CD4-positive, alpha-beta T cell treated with Interleukin-6 at 100 ng/mL for 8 hours (primary cell): ENCODE results near the gene ATP7B.
"Not testable (repeated sequence)": the region's sequence is repeated elsewhere in the genome, so short reads cannot be mapped to it uniquely, and the experiment has no call there.

Experiments
- DNase-seq: peaks from one replicate; pipeline ENCODE4 v3.0.0-alpha.2; 2020; ENCODE audit warnings: mixed read lengths, low spot score

ATP7B gene

GRCh38 chr13:52010890-52011631 lies at the start of gene ATP7B:
Gene ATP7B (minus strand): TSS chr13:52011450. CDS start chr13:52011337, 113 bp downstream.
- DNase-seq: no peak

DNA sequence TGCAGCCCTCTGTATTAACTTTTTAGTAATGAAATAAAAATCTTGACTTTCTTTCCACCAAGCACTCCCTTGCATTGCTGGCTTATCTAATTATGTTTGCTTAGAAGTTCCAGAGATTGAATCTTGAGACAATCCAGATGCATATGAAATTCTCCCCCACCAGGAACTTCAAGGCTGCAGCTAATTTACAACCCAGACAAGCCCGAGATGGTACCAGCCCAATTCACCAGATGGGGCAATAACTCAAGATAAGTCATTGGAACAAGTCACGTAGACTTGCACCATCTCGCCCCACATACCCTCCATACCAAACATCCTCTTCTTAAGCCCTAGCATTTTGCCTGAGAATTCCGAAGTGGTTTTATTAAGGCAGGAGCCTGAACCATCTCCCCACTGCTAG lies 42.2 kb upstream of the ATP7B start:
- DNase-seq: no peak

- DNase-seq: no peak
These were observed 40.1 kb upstream of the ATP7B start for GRCh38 chr13:52051400-52051799.

DNA sequence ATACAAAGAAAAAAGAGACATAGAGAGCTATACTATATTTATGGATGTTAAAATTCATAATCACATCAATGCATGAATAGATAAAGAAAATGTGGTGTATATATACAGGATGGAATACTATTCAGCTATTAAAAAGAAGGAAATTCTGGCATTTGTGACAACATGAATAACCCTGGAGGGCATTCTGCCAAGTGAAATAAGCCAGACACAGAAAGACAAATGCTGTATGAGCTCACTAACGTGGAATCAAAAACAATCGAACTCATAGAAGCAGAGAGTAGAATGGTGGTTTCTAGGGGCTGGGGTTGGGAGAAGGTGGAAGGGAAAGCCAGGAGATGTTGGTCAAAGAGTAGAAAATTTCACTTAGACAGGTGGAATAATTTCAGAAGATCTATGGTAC lies 37.3 kb upstream of the ATP7B start:
- DNase-seq: no peak

DNA sequence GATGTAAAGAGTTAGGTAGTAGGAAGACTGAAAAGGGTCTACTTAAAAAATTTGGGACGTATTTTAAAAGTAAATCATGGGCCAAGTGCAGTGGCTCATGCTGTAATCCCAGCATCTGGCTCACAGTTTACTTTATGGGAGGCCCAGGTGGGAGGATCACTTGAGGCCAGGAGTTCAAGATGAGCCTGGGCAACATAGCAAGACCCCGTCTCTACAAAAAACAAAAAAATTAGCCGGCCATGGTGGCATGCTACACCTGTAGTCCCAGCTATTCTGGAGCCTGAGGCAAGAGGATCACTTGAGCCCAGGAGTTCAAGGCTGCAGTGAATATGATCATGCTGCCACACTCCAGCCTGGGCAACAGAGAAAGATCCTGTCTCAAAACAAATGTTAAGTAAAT lies 36.2 kb upstream of the ATP7B start:
- no peak for DNase-seq

DNA sequence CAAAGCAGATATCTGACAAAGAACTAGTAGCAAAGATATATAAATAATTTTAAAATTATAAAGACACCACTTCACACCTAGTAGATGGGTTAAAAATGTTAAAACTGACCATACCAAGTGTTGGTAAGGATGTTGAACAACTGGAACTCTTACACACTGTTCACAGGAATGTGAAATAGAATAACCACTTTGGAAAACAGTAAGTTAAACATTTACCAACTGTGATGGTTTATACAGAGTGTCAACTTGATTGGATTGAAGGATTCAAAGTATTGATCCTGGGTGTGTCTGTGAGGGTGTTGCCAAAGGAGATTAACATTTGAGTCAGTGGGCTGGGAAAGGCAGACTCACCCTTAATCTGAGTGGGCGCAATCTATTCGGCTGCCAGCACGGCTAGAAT lies 32.4 kb upstream of the ATP7B start:
- no peak for DNase-seq

- DNase-seq: no peak
These were observed 24.8 kb upstream of the ATP7B start for GRCh38 chr13:52036037-52036436.

- DNase-seq: no peak
These were observed 23.5 kb upstream of the ATP7B start for GRCh38 chr13:52034616-52035226.

DNA sequence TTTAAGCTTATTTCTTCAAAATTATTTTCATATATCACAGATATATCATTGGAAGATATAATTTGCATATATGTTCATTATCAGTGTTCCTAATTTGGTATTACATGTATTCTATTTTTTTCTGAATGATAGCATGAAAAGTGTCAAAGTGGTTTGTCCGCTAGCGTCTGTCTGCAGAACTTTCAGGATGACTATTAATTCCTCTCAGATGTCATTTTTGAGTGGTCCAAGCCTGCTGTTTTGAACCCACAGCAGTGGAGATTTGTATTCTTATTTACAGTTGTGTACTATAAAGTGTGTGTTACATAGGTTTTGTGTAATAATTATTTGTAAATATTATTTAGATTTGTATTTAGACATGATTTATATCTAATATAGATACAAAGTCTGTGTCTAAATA lies 21.8 kb upstream of the ATP7B start:
- no peak for DNase-seq

- DNase-seq: not testable (repeated sequence)
These were observed 19.2 kb upstream of the ATP7B start for GRCh38 chr13:52030401-52030800.

GRCh38 chr13:52029569-52029968 lies 18.3 kb upstream of the ATP7B start:
- DNase-seq: no peak

DNA sequence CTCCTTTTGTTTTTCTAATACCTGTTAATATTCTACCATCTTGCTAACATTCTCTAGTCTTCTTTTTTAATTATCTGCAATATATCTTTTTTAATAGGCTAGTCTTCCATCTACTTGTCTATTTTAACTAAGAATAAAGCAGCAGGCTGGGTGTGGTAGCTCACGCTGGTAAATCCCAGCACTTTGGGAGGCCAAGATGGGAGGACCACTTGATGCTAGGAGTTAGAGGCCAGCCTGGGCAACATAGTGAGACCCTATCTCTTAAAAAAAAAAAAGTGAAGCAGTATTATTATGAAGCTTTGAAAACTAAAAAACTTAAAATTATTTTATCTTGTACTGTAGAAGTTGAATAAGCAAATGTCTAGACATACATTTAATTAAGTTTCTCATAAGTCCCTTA lies 16.6 kb upstream of the ATP7B start:
- no peak for DNase-seq

GRCh38 chr13:52026246-52026626 lies 15.0 kb upstream of the ATP7B start:
- no peak for DNase-seq

DNA sequence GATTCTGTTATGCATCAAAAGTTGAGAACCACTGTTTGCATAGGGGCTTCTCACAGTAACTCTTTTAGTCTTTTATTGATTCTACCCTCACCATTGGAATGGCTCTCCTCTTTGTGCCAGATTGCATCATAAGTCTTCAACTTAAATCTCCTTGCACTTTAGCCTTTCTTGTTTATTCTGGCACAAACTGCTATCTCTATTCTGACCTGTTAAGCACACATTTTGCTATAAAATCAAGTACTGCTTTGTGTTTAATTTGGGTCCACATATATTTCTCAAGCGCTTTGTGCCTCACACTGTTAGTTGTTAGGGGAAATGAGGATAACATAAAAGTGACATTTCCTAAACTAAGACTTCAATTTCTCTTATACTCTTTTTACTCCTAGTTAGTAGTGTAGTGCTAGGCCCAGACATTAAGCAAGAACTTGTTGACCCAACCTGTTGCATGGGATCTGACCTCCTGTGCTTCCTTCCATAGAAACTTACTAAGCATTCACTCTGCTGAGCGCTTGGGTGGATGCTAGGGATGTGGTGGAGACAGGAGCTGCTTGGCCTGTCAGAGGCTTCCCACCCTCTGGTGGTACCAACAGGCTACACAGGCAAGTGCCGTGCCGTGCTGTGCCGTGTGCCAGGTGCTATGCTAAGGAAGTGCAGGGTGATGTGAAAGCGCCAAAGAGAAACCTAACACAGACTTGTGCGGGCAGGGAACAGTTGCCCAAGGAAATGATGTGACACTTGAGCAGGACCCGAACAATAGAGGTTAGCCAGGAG lies 14.4 kb upstream of the ATP7B start:
- DNase-seq: no peak

DNA sequence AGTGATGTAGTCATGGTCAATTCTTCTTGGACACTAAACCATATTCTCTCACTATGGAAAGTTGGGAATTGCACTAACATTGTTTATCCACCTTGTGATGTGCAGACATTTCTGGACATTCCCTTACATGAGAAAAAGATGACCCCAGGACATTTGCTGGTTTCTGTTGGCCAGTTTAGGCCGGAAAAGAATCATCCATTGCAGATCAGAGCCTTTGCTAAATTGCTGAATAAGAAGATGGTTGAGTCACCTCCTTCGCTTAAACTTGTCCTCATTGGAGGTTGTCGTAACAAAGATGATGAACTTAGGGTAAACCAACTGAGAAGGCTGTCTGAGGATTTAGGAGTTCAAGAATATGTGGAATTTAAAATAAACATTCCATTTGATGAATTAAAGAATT lies 13.2 kb upstream of the ATP7B start, which contains the start of gene UTP14C:
Gene UTP14C, plus strand, starts transcription at position 211 of the 400 bp plus-strand sequence. CDS start 4,114 bp downstream, outside the sequence.
- no peak for DNase-seq

- DNase-seq: no peak
These were observed 11.1 kb upstream of the ATP7B start for GRCh38 chr13:52022356-52022755.

DNA sequence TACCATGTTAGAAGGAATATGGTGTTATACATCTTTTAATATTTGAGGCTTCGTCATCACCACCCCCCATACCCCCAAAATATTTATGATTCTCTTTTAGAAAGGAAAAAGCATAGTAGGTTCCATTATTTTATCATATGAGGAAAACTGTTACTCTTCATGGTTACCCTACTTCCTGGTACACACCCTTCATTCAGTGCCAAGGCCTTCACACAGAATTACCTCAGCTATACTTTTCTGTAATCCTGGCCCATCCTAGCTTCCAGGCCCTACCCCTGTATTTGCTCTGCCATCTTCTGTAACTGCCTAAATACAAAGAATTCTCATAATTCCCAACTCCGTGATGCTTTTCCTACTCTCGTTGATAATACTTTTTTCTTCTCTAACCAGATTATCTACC lies 8.9 kb upstream of the ATP7B start:
- DNase-seq: no peak

DNA sequence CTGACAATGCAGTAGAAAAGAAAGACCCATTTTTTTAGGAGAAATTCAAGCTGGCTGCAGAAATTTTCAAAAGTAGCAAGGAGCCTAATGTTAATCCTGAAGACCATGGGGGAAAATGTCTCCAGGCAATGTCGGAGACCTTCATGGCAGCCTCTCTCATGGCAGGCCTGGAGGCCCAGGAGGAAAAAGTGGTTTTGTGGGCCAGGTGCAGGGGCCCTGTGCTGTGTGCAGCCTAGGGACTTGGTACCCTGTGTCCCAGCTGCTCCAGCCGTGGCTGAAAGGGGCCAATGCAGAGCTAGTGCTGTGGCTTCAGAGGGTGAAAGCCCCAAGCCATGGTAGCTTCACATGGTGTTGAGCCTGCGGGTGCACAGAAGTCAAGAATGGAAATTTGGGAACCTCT lies 5.0 kb upstream of the ATP7B start:
- DNase-seq: no peak

DNA sequence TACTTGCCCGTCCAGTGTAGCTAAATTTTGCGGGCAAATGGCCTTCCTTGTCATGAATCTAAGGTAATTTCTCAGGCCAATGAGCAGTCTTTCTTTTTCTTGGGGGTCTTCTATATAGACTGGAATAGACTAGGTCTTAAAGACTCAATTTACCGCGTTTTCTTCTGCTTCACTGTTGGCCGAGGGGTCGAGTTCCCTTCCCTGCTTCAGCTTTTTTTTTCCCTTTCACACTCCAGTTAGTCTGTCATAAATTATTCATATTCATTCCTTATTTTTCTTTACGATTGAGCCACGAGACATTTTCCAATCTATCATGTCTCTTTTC lies 1.2 kb upstream of the ATP7B start:
- DNase-seq: no peak

- peak; percentile 99 for DNase-seq
These were observed 622 bp upstream of the ATP7B start, which contains the start of gene ALG11 for GRCh38 chr13:52011632-52012511. Gene ALG11 (plus strand): TSS chr13:52012398. CDS start chr13:52012419, 21 bp downstream.

GRCh38 chr13:52009946-52010345 lies 1.3 kb downstream of the ATP7B start:
- DNase-seq: no peak
